DND-41 (cell line): ENCODE results near the gene FAM89A.
A peak's percentile ranks its signal among the peaks of the same experiment; 100 is the strongest.

Experiments used
- ATAC-seq: fragments of 200-7000 bp; cut with Tn5 transposase; 3 replicates; pipeline ENCODE4 v1.9.1; 2021; ENCODE audit warnings: low read depth; ENCODE audit not compliant: insufficient read depth
- DNase-seq: peaks from one replicate; pipeline ENCODE4 v3.0.0-alpha.2; 2020
- H2AFZ ChIP-seq: 2 replicates; pipeline ENCODE4 v1.6.0; 2012; ENCODE audit warnings: low read depth, low read length
- H3K27ac ChIP-seq: 2 replicates; pipeline ENCODE4 v1.5.1; 2012; ENCODE audit warnings: low read length, inconsistent platforms
- H3K27me3 ChIP-seq: fragments of 200-600 bp; sonication (generic); 2 replicates; pipeline ENCODE4 v1.6.0; 2012; ENCODE audit warnings: low read length, mild to moderate bottlenecking, inconsistent platforms; ENCODE audit not compliant: insufficient read depth, poor library complexity
- H3K36me3 ChIP-seq: 2 replicates; pipeline ENCODE4 v1.5.1; 2012; ENCODE audit warnings: low read length, inconsistent platforms; ENCODE audit not compliant: insufficient read depth
- H3K4me1 ChIP-seq: 2 replicates; pipeline ENCODE4 v1.5.1; 2012; ENCODE audit warnings: mild to moderate bottlenecking, low read length; ENCODE audit not compliant: insufficient read depth
- H3K4me2 ChIP-seq: 2 replicates; pipeline ENCODE4 v1.6.0; 2012; ENCODE audit warnings: mild to moderate bottlenecking, moderate library complexity, low read length, inconsistent platforms; ENCODE audit not compliant: insufficient read depth
- H3K4me3 ChIP-seq, 2 experiments: fragments of 200-600 bp in 1 of 2; shearing (Covaris generic) in 1 of 2; 2 replicates each; pipeline ENCODE4 v1.5.1; 2012 to 2016; ENCODE audit warnings: inconsistent platforms in 2 of 2, low read length in 2 of 2, mild to moderate bottlenecking in 2 of 2, low read depth in 1 of 2, moderate library complexity in 1 of 2
- H3K79me2 ChIP-seq: 2 replicates; pipeline ENCODE4 v1.6.0; 2012; ENCODE audit warnings: low read length, inconsistent platforms; ENCODE audit not compliant: insufficient read depth
- H3K9ac ChIP-seq: 2 replicates; pipeline ENCODE4 v1.6.0; 2012; ENCODE audit warnings: low read depth, mild to moderate bottlenecking, inconsistent platforms, low read length, moderate library complexity
- H3K9me3 ChIP-seq: 2 replicates; pipeline ENCODE4 v1.5.1; 2012; ENCODE audit warnings: low read length, moderate library complexity, mild to moderate bottlenecking, inconsistent platforms; ENCODE audit not compliant: insufficient read depth, severe bottlenecking
- H4K20me1 ChIP-seq: 2 replicates; pipeline ENCODE4 v1.6.0; 2012; ENCODE audit warnings: low read length; ENCODE audit not compliant: insufficient read depth
- CTCF ChIP-seq: IDR thresholded peaks from 2 replicates; pipeline ENCODE4 v1.5.1; 2012; ENCODE audit warnings: borderline replicate concordance, low read length, moderate library complexity, mild to moderate bottlenecking; ENCODE audit not compliant: poor library complexity, severe bottlenecking; ENCODE audit errors: extremely low read depth
- EZH2 ChIP-seq: IDR thresholded peaks from 3 replicates; pipeline ENCODE4 v1.6.1; 2012; ENCODE audit warnings: borderline replicate concordance, low read depth, mild to moderate bottlenecking, moderate library complexity, low read length, inconsistent platforms; ENCODE audit not compliant: severe bottlenecking

Gene FAM89A

GRCh38 chr1:230976825-230977747 is 63.0 kb downstream of the FAM89A start:
- Histone ChIP-seq H3K9ac (peak overlapping the region; percentile 71), H3K27ac (0 out of 2 replicates have a peak overlapping the region, but pooled peaks have one; percentile 12), H3K36me3 (peaks cover 17% of the 10 kb centered on the region), H3K4me2 (peak overlapping the region; percentile 93), H4K20me1 (peaks cover 20% of the 10 kb centered on the region; the same call in 1 of the 2 replicates), H3K9me3 (no peaks in the 10 kb centered on the region), H3K4me3 (peak overlapping the region; percentile 67 to 91; a peak in 3 of 4 replicates), H3K4me1 (peaks cover 76% of the 10 kb centered on the region), H3K27me3 (no peaks in the 10 kb centered on the region), H3K79me2 (peaks cover 58% of the 10 kb centered on the region), H2AFZ (no peak overlapping the region)
- ATAC-seq (no peak), DNase-seq (peak; percentile 15)
- TF ChIP-seq EZH2: no peak
- no peak for TF ChIP-seq CTCF

- Histone ChIP-seq H3K79me2 (peaks cover 59% of the 10 kb centered on the region), H3K9ac (no peak overlapping the region), H3K4me2 (no peak overlapping the region), H3K9me3 (no peaks in the 10 kb centered on the region), H2AFZ (no peak overlapping the region), H3K4me3 (no peak overlapping the region), H4K20me1 (peaks cover 24% of the 10 kb centered on the region; the same call in 1 of the 2 replicates), H3K36me3 (peaks cover 13% of the 10 kb centered on the region), H3K4me1 (peaks cover 74% of the 10 kb centered on the region), H3K27ac (no peak overlapping the region), H3K27me3 (no peaks in the 10 kb centered on the region)
- ATAC-seq: no peak
- DNase-seq: no peak
- TF ChIP-seq EZH2: no peak
- TF ChIP-seq CTCF: no peak
Measured at GRCh38 chr1:230976360-230976759, 63.7 kb downstream of the FAM89A start.

GRCh38 chr1:230975636-230976035 is 64.4 kb downstream of the FAM89A start:
- no peak overlapping the region for H3K9ac ChIP-seq
- peaks cover 54% of the 10 kb centered on the region for H3K79me2 ChIP-seq
- no peak overlapping the region for H3K4me2 ChIP-seq
- no peak for ATAC-seq
- H2AFZ ChIP-seq: no peak overlapping the region
- TF ChIP-seq EZH2: no peak
- TF ChIP-seq CTCF: no peak
- peaks cover 11% of the 10 kb centered on the region for H3K36me3 ChIP-seq
- no peaks in the 10 kb centered on the region for H3K27me3 ChIP-seq
- peaks cover 24% of the 10 kb centered on the region; the same call in 1 of the 2 replicates for H4K20me1 ChIP-seq
- DNase-seq: no peak
- H3K4me3 ChIP-seq: no peak overlapping the region
- peaks cover 70% of the 10 kb centered on the region for H3K4me1 ChIP-seq
- no peaks in the 10 kb centered on the region for H3K9me3 ChIP-seq
- no peak overlapping the region for H3K27ac ChIP-seq
